Measurements from ENCODE around the gene RNF5. TPM values are rescaled to one million over a fixed set of nuclear protein-coding genes. Genes with fewer than 3 reads are reported as not detected.

Gene RNF5
- total and polyA plus RNA-seq, 9 of the 15 experiments (the other 6 are each of a cell fraction or from before 2014, with no cell fraction given): 62.2 to 245 (median 129) TPM

DNA sequence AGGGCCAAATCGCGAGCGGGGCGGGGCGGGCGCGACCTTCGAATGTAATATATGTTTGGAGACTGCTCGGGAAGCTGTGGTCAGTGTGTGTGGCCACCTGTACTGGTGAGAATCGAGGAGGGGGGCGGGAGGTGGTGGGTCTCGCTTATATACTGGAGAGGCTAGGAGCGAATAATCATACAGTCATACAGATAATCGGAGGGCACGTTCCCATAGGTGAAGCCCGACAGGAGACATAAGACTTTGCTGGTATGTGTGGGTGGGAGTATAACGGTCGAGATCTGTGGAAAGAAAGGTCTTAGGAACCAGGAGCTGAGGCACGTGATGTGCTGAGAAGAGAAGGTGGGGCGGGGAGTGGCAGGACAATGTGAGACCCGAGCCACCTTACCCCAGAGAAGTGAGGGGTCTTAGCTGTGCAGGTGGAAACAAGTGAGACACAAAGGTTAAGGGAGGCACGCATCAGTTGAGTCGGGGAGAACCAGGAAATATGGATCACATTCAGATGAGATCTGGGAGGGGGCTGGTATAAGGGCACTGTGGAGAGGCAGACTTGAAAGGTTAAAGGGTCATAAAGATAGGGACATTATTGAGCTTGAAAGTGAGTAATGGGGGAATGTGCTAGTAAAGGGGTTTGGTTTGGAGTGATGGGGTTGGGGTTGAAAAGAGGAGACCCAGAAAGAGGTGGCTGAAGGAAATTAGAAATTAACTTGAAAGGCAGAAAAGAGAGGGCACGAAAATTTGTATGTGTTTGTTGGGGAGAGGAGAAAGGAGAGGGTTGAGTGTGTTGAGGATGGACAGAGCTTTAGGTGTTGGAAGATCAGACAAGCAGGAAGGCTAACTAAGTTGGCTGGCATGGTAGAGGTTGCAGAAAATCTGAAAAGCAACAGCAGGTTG is 589 bp downstream of the RNF5 start (continued):
- no peak for TF ChIP-seq SRSF3 (IDR thresholded peaks at IDR 0.05; ENCODE audit: insufficient read depth, low read length)
- TF ChIP-seq MYC (IDR thresholded peaks at IDR 0.05; ENCODE audit: low read depth, low read length): peak; percentile 41; the same call in 1 of the 2 replicates
- no peak for TF ChIP-seq MYC (CRISPR knock-in tag; IDR thresholded peaks at IDR 0.05; ENCODE audit: borderline replicate concordance, low read depth)
- TF ChIP-seq HDAC1 (IDR thresholded peaks at IDR 0.05): peak in 1 of 2 experiments; percentile 78; a peak in 1 of 4 replicates
- no peak for TF ChIP-seq DEAF1 (CRISPR knock-in tag; IDR thresholded peaks at IDR 0.05)
- no peak for TF ChIP-seq NFE2L1 (tag; IDR thresholded peaks at IDR 0.05; ENCODE audit: borderline replicate concordance, low read depth)
- no peak for TF ChIP-seq GABPB1 (CRISPR knock-in tag; IDR thresholded peaks at IDR 0.05)
- no peak; a peak in 1 of 4 replicates for TF ChIP-seq MCM7 (IDR thresholded peaks at IDR 0.05)
- TF ChIP-seq SNIP1 (IDR thresholded peaks at IDR 0.05; ENCODE audit: low read depth): no peak; the same call in 1 of the 2 replicates
- TF ChIP-seq, protein P1, sequence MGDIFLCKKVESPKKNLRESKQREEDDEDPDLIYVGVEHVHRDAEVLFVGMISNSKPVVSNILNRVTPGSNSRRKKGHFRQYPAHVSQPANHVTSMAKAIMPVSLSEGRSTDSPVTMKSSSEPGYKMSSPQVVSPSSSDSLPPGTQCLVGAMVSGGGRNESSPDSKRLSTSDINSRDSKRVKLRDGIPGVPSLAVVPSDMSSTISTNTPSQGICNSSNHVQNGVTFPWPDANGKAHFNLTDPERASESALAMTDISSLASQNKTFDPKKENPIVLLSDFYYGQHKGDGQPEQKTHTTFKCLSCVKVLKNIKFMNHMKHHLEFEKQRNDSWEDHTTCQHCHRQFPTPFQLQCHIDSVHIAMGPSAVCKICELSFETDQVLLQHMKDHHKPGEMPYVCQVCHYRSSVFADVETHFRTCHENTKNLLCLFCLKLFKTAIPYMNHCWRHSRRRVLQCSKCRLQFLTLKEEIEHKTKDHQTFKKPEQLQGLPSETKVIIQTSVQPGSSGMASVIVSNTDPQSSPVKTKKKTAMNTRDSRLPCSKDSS (IDR thresholded peaks at IDR 0.05; ENCODE audit: low read depth, partially characterized antibody): no peak
- no peak for TF ChIP-seq CHCHD3 (CRISPR knock-in tag; IDR thresholded peaks at IDR 0.05)
- TF ChIP-seq ARID3A (IDR thresholded peaks at IDR 0.05; ENCODE audit: borderline replicate concordance, low read depth, low read length): no peak
- no peak for TF ChIP-seq ZNF644 (tag; IDR thresholded peaks at IDR 0.05; ENCODE audit: low read depth)
- TF ChIP-seq ZNF696 (CRISPR knock-in tag; conservative IDR thresholded peaks at IDR 0.05): no peak
- TF ChIP-seq CTCFL (IDR thresholded peaks at IDR 0.05; ENCODE audit: borderline replicate concordance, insufficient read depth, low read depth, low read length, poor library complexity, severe bottlenecking): no peak
- TF ChIP-seq ZNF764 (CRISPR knock-in tag; IDR thresholded peaks at IDR 0.05; ENCODE audit: low read depth): no peak
- TF ChIP-seq, protein P2, sequence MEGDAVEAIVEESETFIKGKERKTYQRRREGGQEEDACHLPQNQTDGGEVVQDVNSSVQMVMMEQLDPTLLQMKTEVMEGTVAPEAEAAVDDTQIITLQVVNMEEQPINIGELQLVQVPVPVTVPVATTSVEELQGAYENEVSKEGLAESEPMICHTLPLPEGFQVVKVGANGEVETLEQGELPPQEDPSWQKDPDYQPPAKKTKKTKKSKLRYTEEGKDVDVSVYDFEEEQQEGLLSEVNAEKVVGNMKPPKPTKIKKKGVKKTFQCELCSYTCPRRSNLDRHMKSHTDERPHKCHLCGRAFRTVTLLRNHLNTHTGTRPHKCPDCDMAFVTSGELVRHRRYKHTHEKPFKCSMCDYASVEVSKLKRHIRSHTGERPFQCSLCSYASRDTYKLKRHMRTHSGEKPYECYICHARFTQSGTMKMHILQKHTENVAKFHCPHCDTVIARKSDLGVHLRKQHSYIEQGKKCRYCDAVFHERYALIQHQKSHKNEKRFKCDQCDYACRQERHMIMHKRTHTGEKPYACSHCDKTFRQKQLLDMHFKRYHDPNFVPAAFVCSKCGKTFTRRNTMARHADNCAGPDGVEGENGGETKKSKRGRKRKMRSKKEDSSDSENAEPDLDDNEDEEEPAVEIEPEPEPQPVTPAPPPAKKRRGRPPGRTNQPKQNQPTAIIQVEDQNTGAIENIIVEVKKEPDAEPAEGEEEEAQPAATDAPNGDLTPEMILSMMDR (IDR thresholded peaks at IDR 0.05 in 2 of 3, conservative IDR thresholded peaks at IDR 0.05 in 1 of 3; ENCODE audit: insufficient read depth in 2 of 3, low read depth in 1 of 3, low read length in 3 of 3): no peak; a peak in 1 of 6 replicates

All from K562 (cell line).